ENCODE results near the gene OGA. TPM values are rescaled to one million over a fixed set of nuclear protein-coding genes. Genes with fewer than 3 reads are reported as not detected.

Gene OGA
- total RNA-seq, 2 donors from 2014 or later: 119 to 291 TPM

DNA sequence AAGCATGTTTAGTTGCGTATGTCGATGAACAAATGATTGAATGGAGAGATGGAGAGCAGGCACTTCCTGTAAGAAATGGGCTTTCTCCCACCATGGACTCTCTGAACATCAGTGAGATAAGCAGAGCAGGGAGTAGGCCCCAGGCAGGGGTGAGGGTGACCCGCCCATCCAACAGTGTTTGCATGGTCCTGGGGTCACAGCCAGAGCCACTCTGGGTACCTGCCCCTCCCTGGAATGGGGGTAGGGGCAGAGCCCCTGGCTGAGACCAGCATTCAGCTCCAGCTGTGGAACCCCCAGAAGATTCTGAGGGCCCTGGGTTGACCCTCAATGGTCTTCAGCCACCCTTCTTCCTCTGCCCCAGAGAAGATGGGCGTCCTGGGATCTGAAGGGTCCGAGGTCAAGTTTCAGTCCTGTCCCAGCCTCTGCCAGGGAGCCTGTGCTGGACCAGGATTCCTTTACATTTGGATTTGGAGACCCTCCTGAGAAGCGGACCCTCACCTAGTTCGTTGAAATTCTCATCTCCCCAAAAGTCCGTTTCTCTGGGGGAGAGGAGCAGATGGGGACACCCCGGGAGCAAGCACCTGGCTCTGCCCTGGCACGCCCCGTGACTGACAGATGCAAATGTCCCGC, 40.0 kb downstream of the OGA start:
- Mint-ChIP-seq H3K36me3 (ENCODE audit: low read depth) (peaks cover 60% of the 10 kb centered on the region), H3K4me3 (peak overlapping the region; percentile 98), H3K27ac (no peak overlapping the region), H3K4me1 (peaks cover 26% of the 10 kb centered on the region), H3K9me3 (no peaks in the 10 kb centered on the region), H3K27me3 (peaks cover 38% of the 10 kb centered on the region)
- ATAC-seq (replicated peaks): no peak

DNA sequence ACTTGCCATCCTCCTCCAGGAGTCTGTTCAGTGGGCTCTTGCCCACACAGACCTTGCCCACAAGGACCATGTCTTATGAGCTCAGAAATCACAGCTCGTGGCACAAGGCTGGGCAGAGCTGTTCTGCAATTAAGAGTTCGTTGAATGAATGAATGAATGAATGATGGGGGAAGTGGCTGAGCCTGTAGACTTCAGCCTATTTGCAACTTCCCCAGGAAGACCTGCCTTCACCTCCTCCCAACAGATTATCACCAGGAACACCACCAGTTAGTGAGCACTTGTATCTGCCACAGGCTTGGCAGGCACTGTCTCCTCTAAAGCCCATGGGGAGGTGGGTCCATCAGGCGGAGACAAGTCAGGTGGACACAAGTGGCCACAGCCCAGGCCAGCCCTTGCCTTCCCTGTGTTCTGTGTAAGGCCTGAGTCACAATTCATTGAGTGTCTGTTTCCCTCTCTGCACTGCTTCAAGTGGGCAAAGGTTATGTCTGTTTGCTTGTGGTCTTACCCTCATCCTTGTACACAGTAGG, 40.6 kb downstream of the OGA start:
- Mint-ChIP-seq H3K27me3 (peaks cover 43% of the 10 kb centered on the region), H3K36me3 (ENCODE audit: low read depth) (peaks cover 55% of the 10 kb centered on the region), H3K4me1 (peaks cover 20% of the 10 kb centered on the region), H3K4me3 (peak overlapping the region; percentile 50), H3K9me3 (no peaks in the 10 kb centered on the region), H3K27ac (no peak overlapping the region)
- ATAC-seq (replicated peaks): no peak

DNA sequence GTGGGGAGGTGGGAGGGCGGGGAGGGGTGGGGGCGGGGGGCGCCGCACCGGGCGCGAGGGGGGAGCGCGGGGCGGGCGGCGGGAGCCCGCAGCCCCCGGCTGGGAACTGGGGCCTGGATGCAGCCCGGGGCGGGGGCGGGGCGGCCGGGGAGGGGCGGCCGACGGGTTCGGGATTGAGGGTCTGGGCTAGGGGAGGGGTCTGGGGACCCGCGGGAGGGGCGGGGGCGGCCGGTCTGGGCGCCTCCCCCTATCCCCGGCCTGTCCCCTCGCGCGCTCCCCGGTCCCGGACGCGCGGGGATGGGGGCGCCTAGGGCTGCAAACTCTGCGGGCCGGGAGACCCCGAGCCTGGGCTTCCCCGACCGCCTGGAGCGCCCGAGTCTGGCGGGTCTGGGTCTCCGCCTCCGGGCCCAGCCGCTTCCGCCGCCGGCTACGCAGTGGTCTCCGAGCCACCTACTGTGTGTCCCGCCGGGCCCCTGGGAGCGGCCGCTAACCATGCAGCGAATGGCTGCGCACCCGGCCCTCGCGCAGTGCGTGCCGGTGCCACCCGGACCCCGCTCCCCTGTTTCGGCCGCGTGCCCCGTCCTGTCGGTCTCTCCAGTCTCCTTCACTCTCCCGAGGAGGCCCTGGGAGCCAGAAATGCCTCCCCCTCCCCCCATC, 42.0 kb downstream of the OGA start:
- Mint-ChIP-seq H3K4me3 (peak overlapping the region; percentile 50), H3K27me3 (peaks cover 54% of the 10 kb centered on the region), H3K36me3 (ENCODE audit: low read depth) (peaks cover 42% of the 10 kb centered on the region), H3K4me1 (peaks cover 12% of the 10 kb centered on the region), H3K27ac (no peak overlapping the region), H3K9me3 (no peaks in the 10 kb centered on the region)
- no peak for ATAC-seq (replicated peaks)

DNA sequence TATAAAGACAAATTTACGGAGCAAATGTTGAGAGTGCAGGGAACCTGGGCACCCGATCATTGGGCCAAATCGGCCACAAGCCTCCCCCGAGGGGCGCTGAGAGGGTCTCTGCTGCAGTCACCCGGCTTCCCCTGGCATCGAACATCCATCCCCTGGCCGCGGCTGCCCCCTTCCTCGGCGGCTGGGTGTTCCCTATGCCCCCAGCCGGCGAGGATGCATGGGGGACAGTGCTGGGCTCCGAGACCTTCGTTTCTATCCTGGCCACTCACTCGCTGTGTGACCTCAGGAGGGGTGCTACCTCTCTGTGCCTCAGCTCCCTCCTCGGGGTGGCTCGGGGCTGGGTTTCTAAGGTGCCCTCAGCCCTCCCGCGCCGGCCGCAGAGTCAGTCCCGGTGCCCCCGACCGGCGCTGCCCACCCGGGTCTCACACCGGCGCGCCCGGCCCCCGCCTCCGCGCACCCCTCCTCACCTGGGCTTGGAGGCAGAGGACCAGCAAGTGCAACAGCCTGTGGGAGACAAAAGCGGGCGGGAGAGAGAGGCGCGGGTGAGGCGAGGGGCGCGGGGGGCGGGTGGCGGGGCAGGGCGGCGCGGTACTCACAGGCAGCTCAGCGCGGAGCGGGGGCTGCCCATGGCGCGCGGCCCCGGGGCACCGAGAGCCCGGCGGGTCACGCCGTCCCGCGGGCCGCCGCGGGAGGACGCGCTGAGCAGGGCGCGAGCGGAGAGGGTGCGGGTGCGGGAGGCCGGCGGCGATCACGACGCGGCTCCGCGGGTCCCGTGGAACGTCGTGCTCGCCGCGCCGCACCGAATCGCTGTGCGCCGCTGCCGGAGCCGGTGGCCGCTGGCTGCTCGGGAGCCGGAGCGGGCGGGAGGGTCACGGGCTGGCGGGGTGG, 42.7 kb downstream of the OGA start, which contains the start of gene FGF8:
FGF8 (minus strand) TSS at position 842 of the 888 bp plus-strand sequence; CDS start at position 628, 214 bp downstream.
- ATAC-seq (replicated peaks): no peak
- no peaks in the 10 kb centered on the region for H3K9me3 Mint-ChIP-seq
- H3K4me1 Mint-ChIP-seq: peaks cover 12% of the 10 kb centered on the region
- peaks cover 57% of the 10 kb centered on the region for H3K27me3 Mint-ChIP-seq
- no peak within 1 kb of the TSS for H3K27ac Mint-ChIP-seq
- H3K4me3 Mint-ChIP-seq: peak within 1 kb of the TSS; percentile 50
- peaks cover 37% of the 10 kb centered on the region for H3K36me3 Mint-ChIP-seq (ENCODE audit: low read depth)

DNA sequence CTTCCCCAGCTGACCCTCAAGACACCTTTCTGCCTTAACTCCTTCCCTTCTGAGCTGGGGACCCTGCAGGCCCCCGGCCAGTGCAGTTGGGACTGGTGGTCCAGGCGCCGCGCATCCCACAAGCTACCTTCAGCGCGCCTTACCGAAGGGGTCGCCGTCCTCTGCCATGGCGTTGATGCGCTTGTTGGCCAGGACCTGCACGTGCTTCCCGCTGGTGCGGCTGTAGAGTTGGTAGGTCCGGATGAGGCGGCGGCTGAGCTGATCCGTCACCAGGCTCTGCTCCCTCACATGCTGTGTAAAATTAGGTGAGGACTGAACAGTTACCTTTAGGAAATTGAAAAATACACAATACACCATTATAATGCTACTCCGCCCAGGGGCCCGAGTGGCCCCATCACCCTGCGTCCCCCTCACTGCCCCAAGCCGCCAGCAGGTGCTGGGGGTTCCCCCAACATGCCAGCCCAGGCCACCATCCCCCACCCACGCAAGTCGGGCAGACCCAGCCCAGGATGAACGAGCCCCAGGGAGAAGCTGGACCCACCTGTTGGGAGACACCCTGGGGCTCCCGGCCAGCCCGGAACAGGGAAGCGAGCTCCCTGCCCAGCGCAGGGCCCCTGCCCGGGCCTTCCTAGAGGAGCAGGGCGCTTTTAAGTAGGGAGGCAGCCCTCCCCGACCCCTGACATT, 43.5 kb downstream of the OGA start:
- peaks cover 12% of the 10 kb centered on the region for H3K4me1 Mint-ChIP-seq
- peaks cover 57% of the 10 kb centered on the region for H3K27me3 Mint-ChIP-seq
- ATAC-seq (replicated peaks): no peak
- no peak overlapping the region for H3K27ac Mint-ChIP-seq
- no peaks in the 10 kb centered on the region for H3K9me3 Mint-ChIP-seq
- peaks cover 32% of the 10 kb centered on the region for H3K36me3 Mint-ChIP-seq (ENCODE audit: low read depth)
- peak overlapping the region; percentile 22 for H3K4me3 Mint-ChIP-seq

DNA sequence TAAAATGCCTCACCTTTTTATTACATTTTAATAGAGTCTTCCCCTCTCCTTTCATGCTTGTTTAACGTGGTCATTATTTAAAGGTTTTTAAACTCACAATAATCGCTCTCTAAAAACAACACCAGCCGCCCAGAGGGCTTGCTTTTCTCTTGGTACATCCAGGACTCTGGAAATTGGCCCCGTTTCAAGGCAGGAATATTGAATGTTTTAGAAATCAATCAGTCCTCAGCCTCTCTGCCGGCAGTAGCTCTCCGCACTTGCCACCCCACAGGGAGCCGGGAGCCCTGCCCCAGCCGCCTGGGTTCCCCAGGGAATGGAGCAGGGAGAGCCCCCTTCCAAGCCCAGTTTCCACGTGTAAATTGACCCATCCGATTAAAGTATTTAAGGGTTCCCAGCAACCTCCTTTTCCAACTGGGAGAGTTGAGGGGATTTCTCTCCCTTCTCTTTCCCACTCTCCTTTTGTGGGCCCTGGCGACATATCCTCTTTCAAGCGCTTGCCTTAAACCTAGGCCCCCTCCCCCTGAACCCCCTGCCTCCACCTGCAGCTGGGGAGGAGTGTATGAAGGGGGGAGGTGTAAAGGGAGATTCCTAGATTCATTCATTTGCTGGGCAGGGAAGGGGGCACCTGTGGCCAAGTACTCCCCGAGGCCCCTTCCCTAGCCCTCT, 44.2 kb downstream of the OGA start:
- Mint-ChIP-seq H3K4me1 (peaks cover 10% of the 10 kb centered on the region), H3K36me3 (ENCODE audit: low read depth) (peaks cover 26% of the 10 kb centered on the region), H3K27me3 (peaks cover 58% of the 10 kb centered on the region), H3K9me3 (no peaks in the 10 kb centered on the region), H3K27ac (no peak overlapping the region), H3K4me3 (peak overlapping the region; percentile 9)
- ATAC-seq (replicated peaks): no peak

DNA sequence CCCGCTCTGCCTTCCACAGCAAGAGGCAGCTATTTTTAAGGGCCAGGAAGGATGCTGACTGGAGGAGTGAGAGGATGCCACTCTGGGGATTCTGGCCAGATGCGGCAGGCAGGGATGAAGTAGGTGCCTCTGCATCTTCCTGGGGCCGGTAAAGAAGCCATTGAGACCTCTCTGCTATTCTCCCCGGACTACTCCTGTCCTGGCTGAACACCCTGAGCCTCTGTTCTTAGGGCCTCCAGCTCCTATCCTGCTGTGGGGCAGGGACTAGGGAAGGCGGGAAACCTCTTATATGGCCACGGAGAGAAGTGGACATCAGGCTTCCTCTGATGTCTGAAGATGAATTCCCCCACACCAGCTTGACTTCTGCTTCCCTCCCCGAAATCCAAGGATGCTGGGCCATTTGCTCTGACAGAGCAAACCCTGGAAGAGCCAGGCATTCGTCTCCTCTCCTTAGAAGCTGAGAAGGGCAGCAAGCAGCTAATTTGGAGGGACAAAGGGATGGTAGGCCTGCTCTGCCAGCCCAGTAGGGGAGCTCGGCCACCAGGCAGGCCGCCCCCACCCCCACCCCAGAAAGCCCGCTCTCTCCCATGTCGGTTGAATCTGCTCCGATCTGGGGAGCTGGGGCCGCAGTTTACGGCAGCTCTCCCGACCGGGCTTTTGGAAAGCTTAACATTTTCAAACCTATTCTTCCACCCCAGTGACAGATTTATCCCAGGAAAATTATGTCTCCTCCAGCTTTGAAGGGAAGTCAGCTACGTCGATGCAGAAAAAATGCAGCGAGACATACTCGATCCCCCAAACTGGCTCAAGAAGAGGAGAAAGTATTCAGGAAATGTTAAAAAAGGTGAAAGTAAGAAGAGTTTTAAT, 45.1 kb downstream of the OGA start:
- H3K4me1 Mint-ChIP-seq: peaks cover 6% of the 10 kb centered on the region
- H3K27me3 Mint-ChIP-seq: peaks cover 57% of the 10 kb centered on the region
- no peaks in the 10 kb centered on the region for H3K9me3 Mint-ChIP-seq
- H3K27ac Mint-ChIP-seq: no peak overlapping the region
- peaks cover 21% of the 10 kb centered on the region for H3K36me3 Mint-ChIP-seq (ENCODE audit: low read depth)
- no peak for ATAC-seq (replicated peaks)
- H3K4me3 Mint-ChIP-seq: no peak overlapping the region

DNA sequence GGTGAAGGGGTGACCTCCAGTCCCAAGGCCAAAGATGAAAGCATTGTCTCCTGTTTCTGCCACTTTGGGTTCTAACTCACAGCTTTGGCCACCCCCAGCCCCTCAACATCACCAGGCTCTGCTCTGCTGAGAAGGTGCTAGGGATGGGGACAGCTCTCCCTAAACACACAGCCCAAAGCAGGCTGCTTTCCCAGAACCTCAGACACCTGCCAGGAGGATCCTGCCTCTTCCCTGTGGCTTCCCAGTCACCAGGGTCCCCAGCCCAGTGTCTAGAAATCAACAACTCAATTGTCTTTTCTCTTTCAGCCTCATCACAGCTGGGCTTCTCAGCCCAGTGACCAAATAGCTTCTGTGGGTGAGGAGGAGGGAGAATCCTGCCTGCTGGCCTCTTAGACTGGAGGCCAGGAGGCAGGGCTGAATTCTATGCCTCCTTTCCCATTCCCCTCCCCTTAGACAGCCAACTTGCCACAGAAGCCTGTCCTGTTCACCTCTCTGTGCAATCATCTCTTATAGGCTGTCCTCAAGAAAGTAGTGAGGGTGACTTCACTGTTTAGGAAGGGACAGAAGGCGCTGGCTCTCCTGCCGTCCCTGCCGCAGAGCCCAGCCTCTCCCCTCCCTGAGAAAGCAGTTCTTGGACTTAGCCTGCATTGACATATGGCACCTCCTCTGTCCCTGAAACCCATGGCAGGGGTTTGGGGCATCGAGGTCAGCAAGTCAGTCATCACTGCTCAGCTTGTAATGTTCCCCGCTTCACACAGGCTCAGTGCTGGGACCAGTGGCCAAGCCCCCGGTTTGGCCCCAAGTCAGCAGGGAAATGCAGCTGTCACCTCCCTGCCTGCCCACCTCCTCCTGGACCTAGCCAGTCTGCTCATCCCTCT, 46.0 kb downstream of the OGA start:
- Mint-ChIP-seq H3K9me3 (no peaks in the 10 kb centered on the region), H3K27ac (no peak overlapping the region), H3K4me3 (no peak overlapping the region), H3K36me3 (ENCODE audit: low read depth) (peaks cover 14% of the 10 kb centered on the region), H3K4me1 (peaks cover 6% of the 10 kb centered on the region), H3K27me3 (peaks cover 49% of the 10 kb centered on the region)
- no peak for ATAC-seq (replicated peaks)

DNA sequence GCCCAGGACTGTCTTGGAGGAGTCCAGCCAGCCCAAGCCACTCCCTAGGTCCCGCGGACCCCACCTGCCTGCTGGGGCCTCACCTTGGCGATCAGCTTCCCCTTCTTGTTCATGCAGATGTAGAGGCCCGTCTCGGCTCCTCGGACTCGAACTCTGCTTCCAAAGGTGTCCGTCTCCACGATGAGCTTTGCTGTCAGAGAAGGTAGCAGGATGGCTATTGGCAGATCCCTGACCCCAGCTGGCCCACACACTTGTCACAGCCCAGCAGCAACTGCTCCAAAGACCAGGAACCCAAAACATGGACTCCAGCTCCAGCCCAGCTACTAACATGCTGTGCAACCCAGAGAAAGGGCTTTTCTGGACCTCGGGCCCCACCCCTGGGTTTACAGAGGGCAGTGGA, 46.9 kb downstream of the OGA start:
- ATAC-seq (replicated peaks): no peak
- Mint-ChIP-seq H3K4me1 (peaks cover 6% of the 10 kb centered on the region), H3K27ac (no peak overlapping the region), H3K9me3 (no peaks in the 10 kb centered on the region), H3K27me3 (peaks cover 46% of the 10 kb centered on the region), H3K4me3 (no peak overlapping the region), H3K36me3 (ENCODE audit: low read depth) (peaks cover 7% of the 10 kb centered on the region)

DNA sequence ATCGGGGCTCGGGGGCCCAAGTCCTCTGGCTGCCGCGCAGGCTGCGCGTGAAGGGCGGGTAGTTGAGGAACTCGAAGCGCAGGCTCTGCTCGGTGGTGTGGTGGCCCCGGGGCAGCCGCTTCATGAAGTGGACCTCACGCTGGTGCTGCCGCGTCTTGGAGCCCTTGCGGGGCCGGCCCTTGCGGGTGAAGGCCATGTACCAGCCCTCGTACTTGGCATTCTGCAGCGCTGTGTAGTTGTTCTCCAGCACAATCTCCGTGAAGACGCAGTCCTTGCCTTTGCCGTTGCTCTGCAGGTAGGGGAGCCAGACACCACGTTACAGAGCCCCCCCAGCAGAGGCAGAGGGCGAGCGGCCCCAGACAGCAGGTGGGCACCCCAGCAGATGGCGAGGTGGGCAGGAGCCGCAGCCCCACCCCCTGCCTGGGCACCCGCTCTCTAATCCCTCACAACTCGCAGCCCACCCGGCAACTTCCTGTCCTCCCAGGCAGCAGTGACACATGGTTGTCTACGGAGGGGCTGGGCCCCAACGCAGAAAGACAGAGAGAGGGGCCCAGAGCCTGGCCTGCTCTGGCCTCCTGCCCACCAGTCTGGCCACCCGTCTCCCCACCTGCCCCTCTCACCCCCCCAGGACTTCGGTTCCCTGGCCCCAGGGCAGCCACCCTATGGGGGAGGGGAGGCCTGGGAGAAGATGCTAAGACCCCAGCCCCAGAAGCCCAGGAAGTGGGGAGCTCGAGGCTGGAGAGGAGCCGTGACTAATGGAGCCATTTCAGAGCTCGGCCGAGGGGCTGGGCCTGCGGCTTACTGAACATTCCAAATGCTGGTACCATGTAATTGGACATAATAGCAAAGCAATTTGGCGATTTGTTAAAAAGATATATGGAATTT, 47.7 kb downstream of the OGA start:
- Mint-ChIP-seq H3K36me3 (ENCODE audit: low read depth) (peaks cover 7% of the 10 kb centered on the region), H3K4me1 (peaks cover 6% of the 10 kb centered on the region), H3K4me3 (no peak overlapping the region), H3K9me3 (no peaks in the 10 kb centered on the region), H3K27ac (no peak overlapping the region), H3K27me3 (peaks cover 51% of the 10 kb centered on the region)
- ATAC-seq (replicated peaks): no peak

DNA sequence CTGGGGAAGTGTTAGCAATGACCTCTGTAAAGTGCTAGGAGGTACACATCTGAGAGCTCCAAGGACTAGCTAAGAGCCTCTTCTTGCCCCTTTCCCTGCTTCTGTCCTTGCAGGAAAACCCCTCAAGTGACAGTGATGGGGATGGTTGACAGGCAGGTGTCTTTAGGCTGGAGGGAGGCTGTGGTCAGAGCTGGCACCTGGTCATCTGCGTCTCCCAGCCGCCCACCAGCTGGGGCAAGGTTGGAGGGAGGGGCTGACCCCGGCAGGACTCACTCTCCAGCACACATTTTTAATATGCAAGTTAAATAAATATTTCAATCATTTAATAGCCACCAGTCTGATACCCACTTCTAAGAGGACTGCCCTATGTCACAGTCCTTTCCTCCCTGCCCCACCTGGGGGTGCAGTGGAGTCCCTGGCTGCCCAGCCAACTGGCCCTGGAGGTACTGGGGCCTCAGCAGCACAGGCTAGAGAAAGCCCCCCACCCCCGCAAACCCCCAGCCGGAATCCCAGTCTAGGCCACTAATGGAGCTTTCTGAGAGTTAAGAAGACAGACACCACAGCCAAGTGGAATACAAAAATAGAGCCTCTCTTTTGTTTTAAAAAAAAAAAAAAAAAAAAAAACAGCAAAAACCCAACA, 48.6 kb downstream of the OGA start:
- no peak overlapping the region for H3K4me3 Mint-ChIP-seq
- no peak overlapping the region for H3K27ac Mint-ChIP-seq
- H3K27me3 Mint-ChIP-seq: peaks cover 52% of the 10 kb centered on the region
- peaks cover 3% of the 10 kb centered on the region for H3K36me3 Mint-ChIP-seq (ENCODE audit: low read depth)
- no peak for ATAC-seq (replicated peaks)
- no peaks in the 10 kb centered on the region for H3K9me3 Mint-ChIP-seq
- H3K4me1 Mint-ChIP-seq: peaks cover 6% of the 10 kb centered on the region
